Retina (tissue), 1 donor: ENCODE data around the gene ATF4.

Experiments used
- DNase-seq: peaks from one replicate; pipeline ENCODE4 v3.0.0-alpha.2; 2016

ATF4 gene, protein sequence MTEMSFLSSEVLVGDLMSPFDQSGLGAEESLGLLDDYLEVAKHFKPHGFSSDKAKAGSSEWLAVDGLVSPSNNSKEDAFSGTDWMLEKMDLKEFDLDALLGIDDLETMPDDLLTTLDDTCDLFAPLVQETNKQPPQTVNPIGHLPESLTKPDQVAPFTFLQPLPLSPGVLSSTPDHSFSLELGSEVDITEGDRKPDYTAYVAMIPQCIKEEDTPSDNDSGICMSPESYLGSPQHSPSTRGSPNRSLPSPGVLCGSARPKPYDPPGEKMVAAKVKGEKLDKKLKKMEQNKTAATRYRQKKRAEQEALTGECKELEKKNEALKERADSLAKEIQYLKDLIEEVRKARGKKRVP

DNA sequence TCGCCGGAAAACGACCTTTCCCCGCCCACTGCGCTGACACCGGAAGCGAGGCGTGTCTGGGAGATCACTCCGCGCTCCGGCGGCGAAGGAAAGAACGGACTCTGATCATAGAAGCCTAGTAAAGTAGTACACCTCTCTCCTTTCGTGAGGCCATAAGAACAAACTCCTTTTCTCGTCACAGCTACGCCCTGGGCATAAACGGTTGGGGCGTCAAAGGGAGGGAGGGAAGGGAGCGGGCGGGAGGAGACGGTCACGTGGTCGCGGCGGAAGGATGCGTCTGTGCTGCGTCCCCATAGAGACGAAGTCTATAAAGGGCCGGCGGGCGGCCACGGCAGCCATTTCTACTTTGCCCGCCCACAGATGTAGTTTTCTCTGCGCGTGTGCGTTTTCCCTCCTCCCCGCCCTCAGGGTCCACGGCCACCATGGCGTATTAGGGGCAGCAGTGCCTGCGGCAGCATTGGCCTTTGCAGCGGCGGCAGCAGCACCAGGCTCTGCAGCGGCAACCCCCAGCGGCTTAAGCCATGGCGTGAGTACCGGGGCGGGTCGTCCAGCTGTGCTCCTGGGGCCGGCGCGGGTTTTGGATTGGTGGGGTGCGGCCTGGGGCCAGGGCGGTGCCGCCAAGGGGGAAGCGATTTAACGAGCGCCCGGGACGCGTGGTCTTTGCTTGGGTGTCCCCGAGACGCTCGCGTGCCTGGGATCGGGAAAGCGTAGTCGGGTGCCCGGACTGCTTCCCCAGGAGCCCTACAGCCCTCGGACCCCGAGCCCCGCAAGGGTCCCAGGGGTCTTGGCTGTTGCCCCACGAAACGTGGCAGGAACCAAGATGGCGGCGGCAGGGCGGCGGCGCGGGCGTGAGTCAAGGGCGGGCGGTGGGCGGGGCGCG, at the start of gene ATF4:
Gene ATF4 (plus strand): TSS at position 337 of the 880 bp plus-strand sequence. CDS start 884 bp downstream, outside the sequence.
- peak; percentile 98 for DNase-seq

DNA sequence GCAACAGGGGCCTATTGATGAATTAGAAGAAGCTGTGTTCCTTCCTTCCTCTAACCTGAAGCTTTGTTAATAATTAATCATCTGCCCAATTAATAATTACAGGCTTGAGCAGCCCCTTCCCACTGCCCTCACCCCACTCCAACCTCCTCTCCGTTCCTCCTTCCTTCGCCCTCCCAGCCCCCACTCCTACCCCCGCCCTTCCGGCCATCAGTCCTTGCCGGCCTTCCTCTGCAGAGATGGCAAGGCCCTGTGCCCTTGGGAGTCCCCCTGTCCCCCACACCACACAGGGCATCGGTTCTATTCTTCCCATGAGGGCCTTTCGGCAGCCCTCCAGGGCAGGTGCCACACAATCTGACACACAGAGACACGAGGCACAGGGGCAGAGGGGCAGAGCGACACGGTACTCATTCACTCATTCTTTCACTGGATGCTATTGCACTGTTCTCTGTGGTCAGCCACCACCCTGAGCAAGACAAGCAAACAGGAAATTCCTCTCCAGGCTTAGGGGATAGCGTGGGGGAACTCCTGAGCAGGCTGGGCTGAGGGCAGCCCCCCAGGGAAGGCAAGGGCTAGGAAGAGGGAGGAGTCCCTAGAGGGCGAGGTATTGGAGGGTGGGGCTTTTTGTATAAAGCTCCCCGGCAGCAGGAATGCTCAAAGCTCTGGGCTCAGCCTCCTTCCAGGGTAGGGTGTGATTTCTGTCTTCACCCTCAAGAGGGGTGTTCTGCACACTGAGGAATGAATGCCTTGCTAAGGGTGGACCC, 48.8 kb upstream of the ATF4 start:
- DNase-seq, result no peak

DNA sequence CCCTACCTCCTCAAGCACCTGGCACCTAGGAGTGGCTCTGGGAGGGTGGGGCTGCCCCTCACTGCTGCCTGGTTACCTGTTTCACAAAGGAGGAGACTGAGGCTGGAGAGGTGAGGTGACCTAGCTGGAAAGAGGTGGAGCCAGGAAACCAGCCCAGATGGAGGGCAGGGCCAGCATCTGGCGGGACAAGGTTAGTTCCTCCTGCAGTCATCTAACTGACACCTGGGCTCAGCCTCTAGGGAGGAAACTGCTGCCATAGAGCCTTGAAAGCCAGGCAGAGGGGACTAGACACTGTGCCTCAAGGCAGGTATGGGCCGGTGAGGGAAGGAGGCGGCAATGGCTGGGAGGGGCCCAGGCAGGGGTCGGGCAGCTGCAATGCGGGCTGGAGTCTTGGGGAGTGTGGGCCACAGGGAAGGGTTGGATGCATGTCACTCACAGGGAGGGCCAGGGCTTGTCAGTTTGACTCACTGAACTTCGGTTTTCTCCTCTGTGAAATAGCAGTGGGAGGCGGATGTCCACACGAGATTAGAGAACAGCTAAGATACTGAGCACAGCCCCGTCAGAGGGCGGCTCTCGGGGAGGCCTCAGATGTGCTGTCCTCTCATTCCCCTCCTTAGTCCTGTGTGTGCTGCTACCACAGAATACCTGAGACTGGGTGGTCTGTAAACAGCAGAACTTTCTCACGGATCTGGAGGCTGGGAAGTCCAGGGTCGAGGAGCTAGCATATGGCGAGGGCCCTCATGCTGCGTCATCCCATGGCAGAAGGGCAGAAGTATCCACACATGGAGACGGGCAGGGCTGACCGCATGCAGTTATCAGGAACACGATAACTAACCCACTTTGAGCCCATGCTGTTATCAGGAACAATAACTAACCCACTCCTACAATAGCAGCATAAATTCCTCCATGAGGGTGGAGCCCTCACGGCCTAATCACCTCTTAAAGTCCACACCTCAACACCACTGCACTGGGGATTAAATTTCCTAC, 47.5 kb upstream of the ATF4 start:
- DNase-seq, result no peak

DNA sequence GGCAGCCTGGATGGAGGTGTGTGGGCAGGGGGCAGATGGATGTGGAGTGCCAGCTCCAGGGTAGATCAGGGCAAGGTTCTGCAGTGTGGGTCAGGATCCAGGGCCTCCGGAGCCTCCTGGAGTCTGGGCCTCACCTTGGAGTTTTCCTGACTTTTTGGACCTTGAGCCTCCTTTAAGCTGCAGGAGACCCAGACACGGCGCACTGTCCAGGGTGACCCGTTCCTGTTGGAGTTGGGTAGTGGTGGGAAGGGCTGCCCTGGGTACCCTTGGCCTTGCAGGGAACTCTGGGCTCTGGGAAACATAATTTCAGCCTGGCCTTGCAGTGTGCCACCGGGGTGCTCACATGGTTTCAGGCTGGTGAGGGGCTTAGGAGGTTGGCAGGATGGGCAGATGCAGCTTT, 46.5 kb upstream of the ATF4 start:
- DNase-seq, result no peak

DNA sequence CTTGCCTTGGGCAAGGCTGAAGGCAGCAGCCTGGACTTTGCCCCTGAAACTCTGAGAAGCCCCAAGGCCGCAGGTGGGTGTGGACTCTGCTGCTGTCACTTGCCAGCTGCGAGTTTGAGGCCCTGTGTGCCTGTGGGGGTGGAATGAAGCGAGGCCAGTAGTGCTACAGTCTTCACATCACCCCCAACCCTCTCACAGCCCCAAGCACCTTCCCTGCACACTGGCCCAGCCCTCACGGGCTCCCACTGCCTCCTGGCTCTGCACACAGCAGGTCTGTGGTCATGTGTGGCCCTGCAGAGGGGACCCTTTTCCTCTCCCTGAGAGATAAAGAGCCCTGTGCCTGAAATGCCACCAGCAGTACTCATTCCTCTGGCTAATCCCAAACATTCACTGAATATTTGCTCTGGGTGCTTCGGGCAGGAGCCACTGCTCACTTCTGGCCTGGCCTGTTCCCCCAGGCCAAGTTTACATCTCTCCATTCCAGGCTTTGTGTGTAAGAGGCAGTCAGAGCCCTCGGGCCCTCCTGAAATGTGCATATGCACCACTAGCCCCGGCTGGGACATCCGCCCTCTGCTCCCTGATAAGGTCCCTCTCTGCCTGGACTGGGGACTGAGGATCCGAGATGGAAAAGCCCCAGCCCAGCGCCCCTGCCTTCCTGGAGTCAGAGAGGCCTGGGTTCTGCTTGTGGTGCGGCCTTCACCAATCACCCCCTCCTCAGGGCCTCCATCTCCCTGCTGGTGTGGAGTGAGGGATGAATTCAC, 45.8 kb upstream of the ATF4 start:
- DNase-seq, result no peak

DNA sequence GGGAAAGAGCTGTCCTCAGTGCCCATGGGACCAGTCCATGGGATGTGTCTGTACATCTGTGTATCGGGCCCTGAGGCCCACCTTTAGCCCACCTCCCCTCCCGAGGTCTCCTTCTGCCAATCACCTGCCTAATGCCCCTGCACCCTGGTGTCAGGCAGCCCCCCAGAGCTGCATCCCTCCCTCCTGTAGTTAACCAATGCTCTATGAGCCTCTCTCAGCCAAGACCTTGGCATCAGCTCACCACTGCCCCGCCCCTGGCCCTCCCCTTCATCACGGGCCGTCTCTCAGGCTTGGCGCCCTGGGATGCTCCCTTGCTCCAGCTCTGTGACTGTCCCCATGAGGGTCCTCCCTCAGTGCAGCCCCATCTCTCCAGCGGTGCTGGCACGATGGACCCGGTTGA, 45.0 kb upstream of the ATF4 start:
- DNase-seq, result no peak

DNA sequence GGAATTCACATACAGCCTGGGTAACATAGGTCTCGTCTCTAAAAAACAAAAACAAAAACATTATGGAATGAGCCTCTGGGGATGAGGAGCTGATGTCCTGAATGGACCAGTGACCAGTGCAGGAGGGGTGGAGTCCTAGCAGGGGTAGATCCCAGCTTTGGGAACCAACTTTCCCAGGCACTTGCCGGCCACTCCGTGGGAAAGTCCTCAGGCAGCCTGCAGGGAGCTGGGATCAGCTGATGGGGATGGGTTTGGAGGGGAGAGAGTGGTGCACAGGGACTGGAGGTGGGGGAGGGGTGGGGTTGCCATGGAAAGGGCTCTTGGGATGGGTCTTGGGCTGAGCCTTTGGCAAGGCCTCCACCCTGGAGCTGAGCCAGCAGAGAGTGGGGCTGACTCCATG, 44.5 kb upstream of the ATF4 start:
- no peak for DNase-seq

DNA sequence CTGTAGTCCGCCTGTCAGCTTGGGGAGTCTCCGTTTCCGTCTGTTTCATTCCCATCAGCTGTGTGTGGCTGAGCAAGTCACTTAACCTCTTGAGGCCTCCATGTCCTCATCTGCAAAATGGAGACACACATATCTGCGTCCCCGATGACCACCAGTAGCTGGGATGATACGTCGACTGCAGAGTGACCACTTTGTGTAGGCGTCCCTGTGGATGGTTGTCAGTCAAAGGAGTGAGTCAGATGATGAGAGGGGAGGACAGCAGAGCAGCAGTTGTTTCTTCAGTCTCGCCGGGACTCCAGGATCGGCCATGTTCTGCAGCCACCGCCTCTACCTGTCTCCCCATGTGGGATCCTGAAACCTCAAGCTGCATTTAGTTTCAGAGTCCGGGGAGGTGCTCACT, 43.7 kb upstream of the ATF4 start:
- DNase-seq, result no peak

DNA sequence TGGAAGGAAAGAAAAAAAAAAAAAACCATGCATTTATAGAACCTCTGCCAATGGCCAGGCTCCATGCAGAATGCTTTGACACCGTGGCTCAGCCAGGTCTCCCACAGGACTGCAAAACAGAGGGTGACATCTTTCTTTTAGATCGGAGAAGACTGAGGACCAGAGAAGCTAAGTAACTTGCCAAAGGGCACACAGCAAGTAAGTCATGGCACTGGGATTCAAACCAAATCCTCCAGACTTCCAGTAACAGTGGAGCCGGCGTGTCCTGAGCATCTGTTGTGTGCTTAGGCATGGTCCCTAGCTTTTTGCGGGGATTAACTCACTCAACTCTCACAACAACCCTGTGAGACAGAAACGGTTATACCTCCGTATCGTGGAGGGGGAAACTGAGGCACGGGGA, 42.8 kb upstream of the ATF4 start:
- no peak for DNase-seq

DNA sequence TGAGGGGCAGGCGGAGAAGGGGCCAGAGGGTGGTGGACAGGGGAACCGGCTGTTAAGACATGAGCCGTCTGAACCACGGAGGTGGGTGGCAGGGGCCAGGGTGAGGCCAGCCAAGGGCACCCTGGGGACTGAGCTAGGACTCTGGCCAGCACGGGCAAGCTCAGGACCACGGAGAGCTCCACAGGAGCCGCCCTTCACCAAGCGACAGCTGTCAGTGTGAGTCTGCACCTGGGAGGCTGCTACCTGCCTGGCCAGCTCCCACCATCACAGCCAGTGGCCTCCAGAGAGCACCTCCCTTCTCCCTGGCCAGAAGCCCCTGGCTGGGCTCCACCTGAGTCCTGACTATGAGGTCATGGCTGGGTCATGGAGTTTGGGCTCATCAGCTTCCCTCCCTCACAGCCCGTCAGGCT, 41.9 kb upstream of the ATF4 start:
- DNase-seq, result no peak

DNA sequence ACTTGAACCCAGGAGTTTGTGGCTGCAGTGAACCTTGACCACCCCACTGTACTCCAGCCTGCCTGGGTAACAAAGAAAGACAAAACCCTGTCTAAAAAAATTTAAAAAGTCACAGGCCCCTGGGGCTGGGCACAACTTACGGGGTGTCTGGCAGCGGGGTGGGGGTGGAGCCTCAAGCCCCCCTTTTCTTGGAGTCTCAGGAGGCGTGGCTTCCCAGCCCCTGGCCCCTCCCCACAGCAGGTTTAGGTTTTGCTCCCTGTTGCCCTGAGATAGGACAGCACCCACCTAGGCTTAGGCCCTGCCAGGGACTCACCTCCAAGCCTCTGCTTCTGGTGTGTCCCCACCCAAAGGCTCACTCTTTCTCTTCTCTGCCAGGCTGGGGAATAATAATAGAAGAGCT, 41.1 kb upstream of the ATF4 start:
- no peak for DNase-seq

DNA sequence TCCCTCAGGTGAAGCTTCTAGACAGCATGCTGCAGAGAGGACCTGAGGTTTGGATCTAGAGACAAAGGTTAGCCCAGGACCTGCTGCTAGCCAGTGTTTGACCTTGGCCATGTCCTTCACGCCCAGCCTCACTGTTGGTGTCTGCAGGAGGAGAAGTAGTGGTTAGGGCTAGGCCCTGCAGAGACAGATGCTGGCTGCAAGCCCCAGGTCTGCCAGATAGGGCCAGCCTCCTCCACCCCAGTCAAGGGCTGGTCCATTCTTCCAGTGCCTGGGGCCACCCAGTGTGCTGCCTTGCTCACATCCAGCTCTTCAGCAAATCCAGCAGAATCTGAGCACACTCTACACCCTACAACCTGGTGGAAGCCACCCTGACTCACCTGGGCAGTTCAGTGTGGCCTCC, 39.8 kb upstream of the ATF4 start:
- DNase-seq, result no peak

DNA sequence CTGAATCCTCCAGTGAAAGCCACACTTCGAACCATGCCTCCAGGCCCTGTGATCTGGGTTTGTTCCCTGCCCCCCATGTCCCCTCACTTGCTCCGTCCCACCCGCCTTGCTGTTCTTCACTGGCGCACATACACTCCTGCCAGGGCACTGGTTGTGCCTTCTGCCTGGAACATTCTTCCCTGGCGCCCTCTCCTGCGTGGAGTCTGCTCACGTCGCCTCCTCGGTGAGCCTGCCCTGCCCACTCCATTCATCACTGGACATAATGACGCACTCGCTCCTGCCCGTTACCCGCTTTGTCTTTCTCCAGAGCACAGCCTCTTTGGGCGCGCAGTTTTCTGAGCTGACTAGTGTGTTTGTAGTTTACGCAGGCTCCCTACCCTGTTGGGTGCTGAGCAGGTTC, 39.3 kb upstream of the ATF4 start:
- DNase-seq, result no peak

DNA sequence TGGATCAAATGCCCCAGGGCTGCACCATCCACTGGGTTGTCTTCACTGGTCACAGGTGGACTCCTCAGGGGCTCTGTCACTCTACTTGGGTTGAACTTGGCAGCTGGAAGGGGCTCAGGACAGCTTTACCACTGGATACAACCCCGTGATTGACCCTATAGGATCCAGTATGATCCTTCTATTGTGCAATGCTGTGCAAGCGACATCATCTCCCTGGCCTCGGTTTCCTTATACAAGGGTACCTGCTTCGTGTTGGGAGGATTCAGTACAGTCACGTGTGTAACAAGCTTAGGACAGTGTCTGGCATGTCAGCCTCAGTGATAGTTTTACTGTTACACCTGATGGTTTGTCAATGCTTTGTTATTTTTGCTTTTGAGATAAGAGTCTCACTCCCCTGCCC, 38.8 kb upstream of the ATF4 start:
- DNase-seq, result no peak

DNA sequence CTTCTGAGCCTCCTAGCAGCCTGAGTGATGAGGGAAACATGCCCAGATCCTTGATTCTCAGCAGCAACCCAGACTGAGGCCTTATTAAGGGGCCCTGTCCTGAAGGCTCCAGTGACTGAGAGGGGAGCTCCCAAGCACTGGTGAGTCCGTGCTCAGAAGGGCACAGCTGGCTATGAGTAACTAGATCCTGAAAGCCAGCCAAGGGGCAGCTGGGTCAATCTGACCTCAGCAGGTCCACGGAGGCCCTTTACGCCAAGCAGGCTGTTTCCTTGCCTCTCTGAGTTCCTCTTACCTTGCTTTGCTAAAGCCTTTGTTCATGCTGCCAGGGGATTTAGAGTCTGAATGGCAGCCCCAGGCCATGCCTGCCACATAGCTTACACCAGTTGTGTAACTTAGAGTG, 37.6 kb upstream of the ATF4 start:
- no peak for DNase-seq

DNA sequence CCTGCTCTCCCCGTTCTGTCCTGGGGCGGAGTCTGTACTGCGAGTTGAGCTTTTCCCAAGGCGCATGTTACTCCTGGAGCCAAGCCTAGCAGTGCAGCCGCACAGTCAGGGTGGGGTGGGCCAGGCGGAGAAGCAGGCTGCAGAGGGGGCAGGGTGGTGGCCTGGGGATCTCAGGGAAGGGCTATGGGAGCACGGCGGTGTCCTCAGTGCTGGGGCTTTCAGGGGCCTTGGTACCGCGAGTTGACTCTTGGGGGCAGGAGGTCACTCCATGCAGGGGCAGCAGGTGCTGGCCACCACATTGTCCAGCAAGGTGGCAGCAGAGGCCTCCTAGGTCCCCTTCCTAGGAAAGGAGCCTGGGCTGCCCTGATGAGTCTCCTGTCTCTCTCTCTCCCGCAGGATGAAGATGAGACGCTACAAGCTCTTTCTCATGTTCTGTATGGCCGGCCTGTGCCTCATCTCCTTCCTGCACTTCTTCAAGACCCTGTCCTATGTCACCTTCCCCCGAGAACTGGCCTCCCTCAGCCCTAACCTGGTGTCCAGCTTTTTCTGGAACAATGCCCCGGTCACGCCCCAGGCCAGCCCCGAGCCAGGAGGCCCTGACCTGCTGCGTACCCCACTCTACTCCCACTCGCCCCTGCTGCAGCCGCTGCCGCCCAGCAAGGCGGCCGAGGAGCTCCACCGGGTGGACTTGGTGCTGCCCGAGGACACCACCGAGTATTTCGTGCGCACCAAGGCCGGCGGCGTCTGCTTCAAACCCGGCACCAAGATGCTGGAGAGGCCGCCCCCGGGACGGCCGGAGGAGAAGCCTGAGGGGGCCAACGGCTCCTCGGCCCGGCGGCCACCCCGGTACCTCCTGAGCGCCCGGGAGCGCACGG, 33.2 kb upstream of the ATF4 start:
- DNase-seq, result no peak

DNA sequence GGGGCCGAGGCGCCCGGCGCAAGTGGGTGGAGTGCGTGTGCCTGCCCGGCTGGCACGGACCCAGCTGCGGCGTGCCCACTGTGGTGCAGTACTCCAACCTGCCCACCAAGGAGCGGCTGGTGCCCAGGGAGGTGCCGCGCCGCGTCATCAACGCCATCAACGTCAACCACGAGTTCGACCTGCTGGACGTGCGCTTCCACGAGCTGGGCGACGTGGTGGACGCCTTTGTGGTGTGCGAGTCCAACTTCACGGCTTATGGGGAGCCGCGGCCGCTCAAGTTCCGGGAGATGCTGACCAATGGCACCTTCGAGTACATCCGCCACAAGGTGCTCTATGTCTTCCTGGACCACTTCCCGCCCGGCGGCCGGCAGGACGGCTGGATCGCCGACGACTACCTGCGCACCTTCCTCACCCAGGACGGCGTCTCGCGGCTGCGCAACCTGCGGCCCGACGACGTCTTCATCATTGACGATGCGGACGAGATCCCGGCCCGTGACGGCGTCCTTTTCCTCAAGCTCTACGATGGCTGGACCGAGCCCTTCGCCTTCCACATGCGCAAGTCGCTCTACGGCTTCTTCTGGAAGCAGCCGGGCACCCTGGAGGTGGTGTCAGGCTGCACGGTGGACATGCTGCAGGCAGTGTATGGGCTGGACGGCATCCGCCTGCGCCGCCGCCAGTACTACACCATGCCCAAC, 32.4 kb upstream of the ATF4 start:
- DNase-seq, result no peak

DNA sequence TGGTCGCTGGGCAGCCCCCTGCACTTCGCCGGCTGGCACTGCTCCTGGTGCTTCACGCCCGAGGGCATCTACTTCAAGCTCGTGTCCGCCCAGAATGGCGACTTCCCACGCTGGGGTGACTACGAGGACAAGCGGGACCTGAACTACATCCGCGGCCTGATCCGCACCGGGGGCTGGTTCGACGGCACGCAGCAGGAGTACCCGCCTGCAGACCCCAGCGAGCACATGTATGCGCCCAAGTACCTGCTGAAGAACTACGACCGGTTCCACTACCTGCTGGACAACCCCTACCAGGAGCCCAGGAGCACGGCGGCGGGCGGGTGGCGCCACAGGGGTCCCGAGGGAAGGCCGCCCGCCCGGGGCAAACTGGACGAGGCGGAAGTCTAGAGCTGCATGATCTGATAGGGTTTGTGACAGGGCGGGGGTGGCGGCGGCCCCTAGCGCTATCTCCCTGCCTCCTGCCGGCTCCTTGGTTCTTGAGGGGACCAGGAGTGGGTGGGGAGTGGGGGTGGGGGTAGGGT, 31.7 kb upstream of the ATF4 start:
- no peak for DNase-seq
